ENCODE measurements around the gene ARL5A. TPM values are rescaled to one million over a fixed set of nuclear protein-coding genes. Genes with fewer than 3 reads are reported as not detected.

The ARL5A gene
- total RNA-seq, 1 experiment from 2014 or later: 55.0 TPM

DNA sequence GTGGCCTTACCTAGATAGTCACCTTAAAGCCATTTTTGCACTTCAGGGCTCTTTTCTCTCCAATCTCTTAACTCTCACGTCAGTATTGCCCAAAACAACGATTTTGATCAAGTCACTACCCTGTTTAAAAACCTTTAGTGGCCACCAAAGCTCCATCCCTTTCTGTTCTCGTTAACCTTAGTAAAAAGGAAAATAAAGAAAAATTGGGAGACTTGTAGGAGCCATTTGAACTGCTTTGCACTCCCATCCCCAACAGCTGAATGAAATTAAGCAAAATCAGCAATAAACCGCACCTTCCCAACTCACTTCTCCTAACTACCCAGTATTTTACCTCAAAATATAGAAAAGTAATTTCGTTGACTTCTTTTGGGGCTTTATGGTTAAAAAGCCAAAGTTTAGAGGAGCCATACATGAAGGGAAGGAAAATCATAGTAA, 686 bp upstream of the ARL5A start:
- TF ChIP-seq, protein P1, sequence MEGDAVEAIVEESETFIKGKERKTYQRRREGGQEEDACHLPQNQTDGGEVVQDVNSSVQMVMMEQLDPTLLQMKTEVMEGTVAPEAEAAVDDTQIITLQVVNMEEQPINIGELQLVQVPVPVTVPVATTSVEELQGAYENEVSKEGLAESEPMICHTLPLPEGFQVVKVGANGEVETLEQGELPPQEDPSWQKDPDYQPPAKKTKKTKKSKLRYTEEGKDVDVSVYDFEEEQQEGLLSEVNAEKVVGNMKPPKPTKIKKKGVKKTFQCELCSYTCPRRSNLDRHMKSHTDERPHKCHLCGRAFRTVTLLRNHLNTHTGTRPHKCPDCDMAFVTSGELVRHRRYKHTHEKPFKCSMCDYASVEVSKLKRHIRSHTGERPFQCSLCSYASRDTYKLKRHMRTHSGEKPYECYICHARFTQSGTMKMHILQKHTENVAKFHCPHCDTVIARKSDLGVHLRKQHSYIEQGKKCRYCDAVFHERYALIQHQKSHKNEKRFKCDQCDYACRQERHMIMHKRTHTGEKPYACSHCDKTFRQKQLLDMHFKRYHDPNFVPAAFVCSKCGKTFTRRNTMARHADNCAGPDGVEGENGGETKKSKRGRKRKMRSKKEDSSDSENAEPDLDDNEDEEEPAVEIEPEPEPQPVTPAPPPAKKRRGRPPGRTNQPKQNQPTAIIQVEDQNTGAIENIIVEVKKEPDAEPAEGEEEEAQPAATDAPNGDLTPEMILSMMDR (conservative IDR thresholded peaks at IDR 0.05; ENCODE audit: low read depth, low read length): no peak
- no peak for TF ChIP-seq EZH2 (IDR thresholded peaks at IDR 0.05; ENCODE audit: borderline replicate concordance, low read depth, low read length, poor library complexity, severe bottlenecking)
- Histone ChIP-seq H3K4me1 (ENCODE audit: insufficient read depth, low read length, poor library complexity, severe bottlenecking) (peaks cover 20% of the 10 kb centered on the region), H3K9me3 (ENCODE audit: low read depth, low read length, poor library complexity, severe bottlenecking) (no peaks in the 10 kb centered on the region), H3K27ac (ENCODE audit: low read depth, low read length, poor library complexity, severe bottlenecking) (peak overlapping the region; percentile 94), H3K4me3 (ENCODE audit: low read depth, low read length, poor library complexity, severe bottlenecking) (peak overlapping the region; percentile 95), H3K36me3 (ENCODE audit: insufficient read depth, low read length, poor library complexity, severe bottlenecking) (no peaks in the 10 kb centered on the region), H3K27me3 (replicated peaks; ENCODE audit: insufficient read depth, low read depth, low read length, poor library complexity) (peaks cover 4% of the 10 kb centered on the region)
- no peak for DNase-seq (ENCODE audit: low spot score)
- ChIA-PET POLR2A (ENCODE audit: low non-redundant PET) (no interaction called here), CTCF (no interaction called here)
- no TSS peak for BruUV-seq (replicated peaks)
- intact Hi-C loops (cut with micrococcal nuclease; ENCODE audit: unreplicated experiment): no loop called here

DNA sequence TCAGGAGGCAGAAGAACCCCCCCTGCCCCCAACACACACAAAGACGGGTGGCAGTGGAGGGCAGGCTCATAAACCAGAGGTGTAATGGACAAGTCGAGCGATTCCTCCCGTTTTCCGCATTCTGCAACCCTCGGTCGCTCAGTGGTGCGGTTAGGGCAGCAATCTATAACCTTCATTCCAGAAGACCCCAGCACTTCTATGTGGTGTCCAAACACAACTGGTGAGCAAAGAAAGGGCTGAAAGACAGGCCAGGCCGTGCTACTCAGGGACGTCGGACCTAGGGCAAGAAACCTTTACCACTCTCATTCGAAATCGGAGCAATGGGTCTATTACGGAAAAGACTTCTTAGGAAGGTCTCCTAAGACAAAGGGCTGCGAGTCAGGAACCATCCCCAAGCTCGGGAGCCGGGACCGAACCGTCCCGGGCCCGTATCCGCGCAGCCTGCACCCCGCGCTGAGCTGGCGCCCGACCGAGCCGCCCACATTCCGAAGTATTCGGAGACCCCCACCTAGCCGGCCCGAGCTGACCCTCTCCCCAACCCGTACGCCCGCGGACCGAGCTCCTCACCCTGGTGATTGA, 568 bp downstream of the ARL5A start:
- ChIA-PET POLR2A (ENCODE audit: low non-redundant PET) (interaction anchor here (0.6 kb wide), 1 partner anchor 535 kb away, joined by 3 read pairs; no protein-coding TSS in a partner anchor), CTCF (no interaction called here)
- H3K36me3 ChIP-seq (ENCODE audit: insufficient read depth, low read length, poor library complexity, severe bottlenecking): no peaks in the 10 kb centered on the region

DNA sequence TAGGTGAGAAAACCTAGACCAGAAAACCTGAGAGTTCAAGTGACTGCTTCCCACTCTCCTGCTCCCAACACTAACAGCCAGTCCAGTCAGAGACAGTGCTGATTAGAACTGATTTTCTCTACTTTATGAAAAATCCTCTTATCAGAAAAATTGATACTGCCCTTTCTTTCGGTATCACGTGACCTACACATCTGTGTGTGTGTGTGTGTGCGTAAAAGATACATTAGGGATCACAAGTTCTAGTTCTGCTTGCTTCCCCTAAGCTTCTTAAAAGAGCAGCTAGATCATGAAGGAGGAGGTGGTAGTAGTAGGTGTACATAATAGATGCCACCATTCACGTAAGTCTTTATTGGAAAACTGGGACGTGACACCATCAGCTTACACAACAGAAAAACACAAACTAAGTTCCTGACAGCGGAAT, 1.5 kb downstream of the ARL5A start:
- H3K9me3 ChIP-seq (ENCODE audit: low read depth, low read length, poor library complexity, severe bottlenecking): no peaks in the 10 kb centered on the region
- no peaks in the 10 kb centered on the region for H3K36me3 ChIP-seq (ENCODE audit: insufficient read depth, low read length, poor library complexity, severe bottlenecking)
- POLR2A ChIA-PET (ENCODE audit: low non-redundant PET): no interaction called here
- TSS peak; percentile 43 for BruUV-seq (replicated peaks)
- peaks cover 20% of the 10 kb centered on the region for H3K4me1 ChIP-seq (ENCODE audit: insufficient read depth, low read length, poor library complexity, severe bottlenecking)
- TF ChIP-seq EZH2 (IDR thresholded peaks at IDR 0.05; ENCODE audit: borderline replicate concordance, low read depth, low read length, poor library complexity, severe bottlenecking): no peak
- TF ChIP-seq, protein P1 (conservative IDR thresholded peaks at IDR 0.05; ENCODE audit: low read depth, low read length): no peak
- CTCF ChIA-PET: no interaction called here
- no peak for DNase-seq (ENCODE audit: low spot score)
- intact Hi-C loops (cut with micrococcal nuclease; ENCODE audit: unreplicated experiment): no loop called here
- peak overlapping the region; percentile 95 for H3K4me3 ChIP-seq (ENCODE audit: low read depth, low read length, poor library complexity, severe bottlenecking)
- peak overlapping the region; percentile 4 for H3K27ac ChIP-seq (ENCODE audit: low read depth, low read length, poor library complexity, severe bottlenecking)
- H3K27me3 ChIP-seq (replicated peaks; ENCODE audit: insufficient read depth, low read depth, low read length, poor library complexity): no peaks in the 10 kb centered on the region

More for the DNA sequence above, 568 bp downstream of the ARL5A start:
- H3K27me3 ChIP-seq (replicated peaks; ENCODE audit: insufficient read depth, low read depth, low read length, poor library complexity): no peaks in the 10 kb centered on the region
- DNase-seq (ENCODE audit: low spot score): peak; percentile 29
- H3K4me1 ChIP-seq (ENCODE audit: insufficient read depth, low read length, poor library complexity, severe bottlenecking): peaks cover 20% of the 10 kb centered on the region
- no TSS peak for BruUV-seq (replicated peaks)
- H3K4me3 ChIP-seq (ENCODE audit: low read depth, low read length, poor library complexity, severe bottlenecking): peak overlapping the region; percentile 95
- peak overlapping the region; percentile 94 for H3K27ac ChIP-seq (ENCODE audit: low read depth, low read length, poor library complexity, severe bottlenecking)
- no peaks in the 10 kb centered on the region for H3K9me3 ChIP-seq (ENCODE audit: low read depth, low read length, poor library complexity, severe bottlenecking)
- no peak for TF ChIP-seq EZH2 (IDR thresholded peaks at IDR 0.05; ENCODE audit: borderline replicate concordance, low read depth, low read length, poor library complexity, severe bottlenecking)
- TF ChIP-seq, protein P1 (conservative IDR thresholded peaks at IDR 0.05; ENCODE audit: low read depth, low read length): no peak
- intact Hi-C loops (cut with micrococcal nuclease; ENCODE audit: unreplicated experiment): no loop called here
